H9 (cell line): ENCODE results near the gene ANKRD23. TPM values are rescaled to one million over a fixed set of nuclear protein-coding genes. Genes with fewer than 3 reads are reported as not detected.
A peak's percentile ranks its signal among the peaks of the same experiment; 100 is the strongest.

Source experiments
- DNase-seq: peaks from one replicate; pipeline ENCODE4 v3.0.0-alpha.2; 2017
- H2AFZ ChIP-seq: one replicate; pipeline ENCODE4 v1.6.1; 2013; ENCODE audit warnings: mild to moderate bottlenecking, low read length, control low read depth, moderate library complexity
- H2AK5ac ChIP-seq: 2 replicates; pipeline ENCODE4 v1.6.1; 2013; ENCODE audit warnings: low read length, control low read depth, mixed read lengths; ENCODE audit not compliant: insufficient read length
- H2BK120ac ChIP-seq: one replicate; pipeline ENCODE4 v1.6.1; 2013; ENCODE audit warnings: low read depth, mild to moderate bottlenecking, low read length, control low read depth, inconsistent platforms; ENCODE audit not compliant: poor library complexity, severe bottlenecking
- H2BK12ac ChIP-seq: 2 replicates; pipeline ENCODE4 v1.6.1; 2013; ENCODE audit warnings: low read length, control low read depth, mixed read lengths, low read depth; ENCODE audit not compliant: insufficient read length
- H2BK15ac ChIP-seq: 2 replicates; pipeline ENCODE4 v1.6.1; 2013; ENCODE audit warnings: low read depth, low read length, control low read depth
- H2BK20ac ChIP-seq: one replicate; pipeline ENCODE4 v1.6.1; 2013; ENCODE audit warnings: low read depth, mild to moderate bottlenecking, low read length, control low read depth, inconsistent platforms; ENCODE audit not compliant: poor library complexity, severe bottlenecking
- H2BK5ac ChIP-seq: 2 replicates; pipeline ENCODE4 v1.6.1; 2013; ENCODE audit warnings: low read length, control low read depth, mixed read lengths; ENCODE audit not compliant: insufficient read length
- H3K14ac ChIP-seq: 2 replicates; pipeline ENCODE4 v1.6.1; 2013; ENCODE audit warnings: low read length, control low read depth; ENCODE audit not compliant: insufficient read depth
- H3K18ac ChIP-seq: 2 replicates; pipeline ENCODE4 v1.6.1; 2013; ENCODE audit warnings: low read depth, mild to moderate bottlenecking, mixed read lengths, low read length, control low read depth; ENCODE audit not compliant: insufficient read length
- H3K23ac ChIP-seq: 2 replicates; pipeline ENCODE4 v1.6.1; 2013; ENCODE audit warnings: low read length, control low read depth, mixed read lengths, low read depth; ENCODE audit not compliant: insufficient read length
- H3K23me2 ChIP-seq: 2 replicates; pipeline ENCODE4 v1.6.1; 2013; ENCODE audit warnings: low read depth, mild to moderate bottlenecking, mixed read lengths, low read length, control low read depth; ENCODE audit not compliant: insufficient read length, poor library complexity, severe bottlenecking
- H3K27ac ChIP-seq: 2 replicates; pipeline ENCODE4 v1.5.1; 2013; ENCODE audit warnings: low read length, control low read depth, mixed read lengths, low read depth; ENCODE audit not compliant: insufficient read length
- H3K27me3 ChIP-seq: 2 replicates; pipeline ENCODE4 v1.6.1; 2013; ENCODE audit warnings: low read length, control low read depth, inconsistent platforms; ENCODE audit not compliant: insufficient read depth
- H3K4ac ChIP-seq: 2 replicates; pipeline ENCODE4 v1.6.1; 2013; ENCODE audit warnings: low read depth, mild to moderate bottlenecking, control low read depth, inconsistent platforms, low read length, moderate library complexity
- H3K4me1 ChIP-seq: 2 replicates; pipeline ENCODE4 v1.6.1; 2013; ENCODE audit warnings: low read length, control low read depth, inconsistent platforms; ENCODE audit not compliant: insufficient read depth
- H3K4me2 ChIP-seq: 2 replicates; pipeline ENCODE4 v1.6.1; 2013; ENCODE audit warnings: low read length, control low read depth, mixed read lengths; ENCODE audit not compliant: insufficient read length, insufficient read depth
- H3K56ac ChIP-seq: 2 replicates; pipeline ENCODE4 v1.6.1; 2013; ENCODE audit warnings: low read depth, mild to moderate bottlenecking, mixed read lengths, low read length, control low read depth; ENCODE audit not compliant: insufficient read length
- H3K79me1 ChIP-seq: 2 replicates; pipeline ENCODE4 v1.6.1; 2013; ENCODE audit warnings: low read depth, mild to moderate bottlenecking, moderate library complexity, low read length, control low read depth, inconsistent platforms; ENCODE audit not compliant: insufficient read depth, poor library complexity, severe bottlenecking
- H3K79me2 ChIP-seq: 2 replicates; pipeline ENCODE4 v1.6.1; 2013; ENCODE audit warnings: low read length, control low read depth, inconsistent platforms; ENCODE audit not compliant: insufficient read depth
- H3K9ac ChIP-seq: 2 replicates; pipeline ENCODE4 v1.6.1; 2013; ENCODE audit warnings: low read length, control low read depth, mixed read lengths; ENCODE audit not compliant: insufficient read length; ENCODE audit errors: extremely low read depth
- H3K9me3 ChIP-seq: one replicate; pipeline ENCODE4 v1.6.1; 2013; ENCODE audit warnings: low read depth, low read length, inconsistent platforms; ENCODE audit not compliant: control insufficient read depth
- H3T11ph ChIP-seq: one replicate; pipeline ENCODE4 v1.6.1; 2013; ENCODE audit warnings: mild to moderate bottlenecking, low read length, control low read depth, inconsistent platforms
- H4K20me1 ChIP-seq: one replicate; pipeline ENCODE4 v1.6.1; 2013; ENCODE audit not compliant: control insufficient read depth, insufficient read length, insufficient read depth
- H4K5ac ChIP-seq: 2 replicates; pipeline ENCODE4 v1.6.1; 2013; ENCODE audit warnings: low read depth, mild to moderate bottlenecking, mixed read lengths, low read length, control low read depth; ENCODE audit not compliant: insufficient read length
- H4K8ac ChIP-seq: replicated peaks from 2 replicates; pipeline ENCODE4 v1.6.1; 2013; ENCODE audit warnings: low read length, control low read depth, mixed read lengths, low read depth; ENCODE audit not compliant: insufficient read length
- H4K91ac ChIP-seq: 2 replicates; pipeline ENCODE4 v1.6.1; 2013; ENCODE audit warnings: low read depth, mild to moderate bottlenecking, moderate library complexity, mixed read lengths, low read length, control low read depth; ENCODE audit not compliant: insufficient read length
- H3K27ac Mint-ChIP-seq, 3 experiments: 2 replicates in 2 of 3; 3 replicates in 1 of 3; pipeline ENCODE4 v1.8.0; 2020 to 2021; ENCODE audit warnings: mixed read lengths in 3 of 3, mild to moderate bottlenecking in 1 of 3, moderate library complexity in 1 of 3
- H3K27me3 Mint-ChIP-seq: 2 replicates; pipeline ENCODE4 v1.8.0; 2021; ENCODE audit warnings: low read depth, mild to moderate bottlenecking, moderate library complexity, mixed read lengths
- H3K36me3 Mint-ChIP-seq, 3 experiments: 2 replicates in 2 of 3; 3 replicates in 1 of 3; pipeline ENCODE4 v1.8.0; 2020 to 2021; ENCODE audit warnings: low read depth in 3 of 3, mixed read lengths in 3 of 3; ENCODE audit not compliant: insufficient read depth in 1 of 3
- H3K4me1 Mint-ChIP-seq, 2 experiments: 2 replicates each; pipeline ENCODE4 v1.8.0; 2020; ENCODE audit warnings: mixed read lengths in 2 of 2
- H3K4me3 Mint-ChIP-seq, 2 experiments: 2 replicates in 1 of 2; 3 replicates in 1 of 2; pipeline ENCODE4 v1.8.0; 2020 to 2021; ENCODE audit warnings: mild to moderate bottlenecking in 2 of 2, mixed read lengths in 2 of 2, moderate library complexity in 1 of 2
- H3K9me3 Mint-ChIP-seq, 2 experiments: 2 replicates in 1 of 2; 3 replicates in 1 of 2; pipeline ENCODE4 v1.8.0; 2020; ENCODE audit warnings: mild to moderate bottlenecking in 2 of 2, mixed read lengths in 2 of 2, moderate library complexity in 1 of 2
- WGBS: extraction: QIAGEN DNeasy Blood & Tissue Kit; methylation state at CpG from one replicate; pipeline ENCODE4 v1.1.7; 2013; ENCODE audit warnings: missing lambda C conversion rate, low lambda C conversion rate, mixed read lengths; ENCODE audit not compliant: insufficient read length; ENCODE audit errors: extremely low coverage; 5-methylcytosine and 5-hydroxymethylcytosine counted together
- total RNA-seq: library from RNA; stranded (reverse); gene quantifications from 2 replicates; pipeline ENCODE4 v1.2.1, GENCODE V29; 2021
- TF ChIP-seq, protein P1 (sequence below): fragments of 200-600 bp; sonication (generic); conservative IDR thresholded peaks from 3 replicates; pipeline ENCODE4 v1.8.0; 2021; ENCODE audit warnings: antibody characterized with exemption, mild to moderate bottlenecking

The ANKRD23 gene
- total RNA-seq, 1 experiment from 2014 or later, result 2.4 TPM

DNA sequence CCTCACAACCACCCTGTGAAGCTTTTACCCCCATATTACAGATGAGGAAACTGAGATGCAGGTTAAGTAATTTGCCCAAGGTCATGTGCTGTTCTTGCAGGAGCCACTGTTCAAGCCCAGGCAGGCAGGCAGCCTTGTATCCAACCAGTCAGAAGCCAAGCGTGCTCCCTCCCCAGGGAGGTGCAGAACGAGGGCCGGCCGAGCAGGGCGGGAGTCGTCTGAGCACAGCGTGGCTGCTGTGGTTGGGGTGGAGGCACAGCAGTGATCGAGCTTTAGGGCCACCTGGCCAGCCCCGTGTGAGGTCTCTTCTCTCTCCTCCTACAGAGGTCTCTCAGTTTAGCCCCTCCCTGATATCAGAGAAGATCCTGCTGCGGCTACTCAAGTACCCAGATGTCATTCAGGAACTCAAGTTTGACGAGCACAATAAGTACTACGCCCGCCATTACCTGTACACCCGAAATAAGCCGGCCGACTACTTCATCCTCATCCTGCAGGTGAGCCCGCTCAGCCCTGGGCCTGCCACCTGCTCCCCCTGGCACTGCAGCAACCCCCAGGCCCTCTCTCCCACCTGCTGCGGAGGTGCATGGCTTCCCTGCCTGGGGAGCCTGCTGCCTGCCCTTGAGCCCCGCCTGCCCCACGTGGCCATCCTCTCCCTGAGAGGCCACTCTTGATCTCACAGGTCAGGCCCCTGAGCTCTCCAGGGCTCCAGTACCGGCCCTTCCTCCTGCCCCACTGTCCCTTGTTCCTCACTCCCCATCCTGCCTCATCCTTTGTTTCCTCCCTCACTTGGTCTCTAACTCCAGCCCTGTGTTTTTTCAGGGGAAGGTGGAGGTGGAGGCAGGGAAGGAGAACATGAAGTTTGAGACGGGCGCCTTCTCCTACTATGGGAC lies 44.8 kb downstream of the ANKRD23 start:
- Mint-ChIP-seq H3K36me3 (peaks cover 0 to 10% (median 4%) of the 10 kb centered on the region in 3 experiments; a peak in 4 of 7 replicates), H3K27me3 (no peaks in the 10 kb centered on the region), H3K4me1 (no peaks in the 10 kb centered on the region), H3K27ac (peak overlapping the region in 1 of 3 experiments; percentile 55; a peak in 2 of 7 replicates), H3K4me3 (no peak overlapping the region), H3K9me3 (no peaks in the 10 kb centered on the region)
- Histone ChIP-seq H2BK120ac (no peak overlapping the region), H3K14ac (no peak overlapping the region), H3K18ac (no peak overlapping the region), H3K4ac (no peak overlapping the region), H3K9ac (no peak overlapping the region), H3K9me3 (no peaks in the 10 kb centered on the region), H2BK15ac (no peak overlapping the region), H4K5ac (no peak overlapping the region), H4K8ac (no peak overlapping the region), H4K20me1 (no peaks in the 10 kb centered on the region), H2BK5ac (no peak overlapping the region), H2AK5ac (no peak overlapping the region), H3K4me1 (no peaks in the 10 kb centered on the region), H3K23me2 (no peaks in the 10 kb centered on the region), H3K23ac (no peak overlapping the region), H3K27ac (no peak overlapping the region), H2BK20ac (no peak overlapping the region), H3K56ac (no peak overlapping the region), H4K91ac (no peak overlapping the region), H3K79me2 (no peaks in the 10 kb centered on the region), H2BK12ac (no peak overlapping the region), H3T11ph (no peak overlapping the region), H3K27me3 (no peaks in the 10 kb centered on the region), H2AFZ (no peak overlapping the region), H3K79me1 (no peaks in the 10 kb centered on the region), H3K4me2 (no peak overlapping the region)
- DNase-seq, result no peak
- TF ChIP-seq, protein P1, sequence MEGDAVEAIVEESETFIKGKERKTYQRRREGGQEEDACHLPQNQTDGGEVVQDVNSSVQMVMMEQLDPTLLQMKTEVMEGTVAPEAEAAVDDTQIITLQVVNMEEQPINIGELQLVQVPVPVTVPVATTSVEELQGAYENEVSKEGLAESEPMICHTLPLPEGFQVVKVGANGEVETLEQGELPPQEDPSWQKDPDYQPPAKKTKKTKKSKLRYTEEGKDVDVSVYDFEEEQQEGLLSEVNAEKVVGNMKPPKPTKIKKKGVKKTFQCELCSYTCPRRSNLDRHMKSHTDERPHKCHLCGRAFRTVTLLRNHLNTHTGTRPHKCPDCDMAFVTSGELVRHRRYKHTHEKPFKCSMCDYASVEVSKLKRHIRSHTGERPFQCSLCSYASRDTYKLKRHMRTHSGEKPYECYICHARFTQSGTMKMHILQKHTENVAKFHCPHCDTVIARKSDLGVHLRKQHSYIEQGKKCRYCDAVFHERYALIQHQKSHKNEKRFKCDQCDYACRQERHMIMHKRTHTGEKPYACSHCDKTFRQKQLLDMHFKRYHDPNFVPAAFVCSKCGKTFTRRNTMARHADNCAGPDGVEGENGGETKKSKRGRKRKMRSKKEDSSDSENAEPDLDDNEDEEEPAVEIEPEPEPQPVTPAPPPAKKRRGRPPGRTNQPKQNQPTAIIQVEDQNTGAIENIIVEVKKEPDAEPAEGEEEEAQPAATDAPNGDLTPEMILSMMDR, result no peak
- WGBS, result no CpG with 5 or more reads among the region's 23 CpGs
